ENCODE measurements around the gene LDB2. TPM values are rescaled to one million over a fixed set of nuclear protein-coding genes. Genes with fewer than 3 reads are reported as not detected.

The LDB2 gene
- total and polyA plus RNA-seq, 2 donors (not counting 3 experiments of a cell fraction or from before 2014, with no cell fraction given) = 127 to 223 TPM

DNA sequence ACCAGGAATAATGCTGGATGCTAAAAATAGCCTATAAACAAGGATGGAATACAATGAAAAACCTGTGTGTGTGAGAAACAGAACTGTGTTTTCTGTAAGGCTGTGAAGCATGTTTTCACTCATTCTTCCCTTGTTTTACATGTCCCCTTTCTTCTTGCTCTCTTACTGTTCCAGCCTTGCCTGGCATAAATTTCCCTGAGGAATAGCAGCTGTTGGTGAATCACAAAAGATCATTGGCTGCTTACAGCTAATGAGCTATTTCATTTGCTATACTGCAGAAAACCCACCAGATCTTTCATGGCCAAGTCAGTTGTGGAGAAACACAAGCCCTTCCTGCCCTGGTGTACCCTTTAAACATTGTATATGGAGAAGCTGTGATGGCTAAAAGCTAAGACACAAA is 91.1 kb downstream of the LDB2 start:
- POLR2A ChIA-PET = no interaction called here
- TF ChIP-seq, protein P1, sequence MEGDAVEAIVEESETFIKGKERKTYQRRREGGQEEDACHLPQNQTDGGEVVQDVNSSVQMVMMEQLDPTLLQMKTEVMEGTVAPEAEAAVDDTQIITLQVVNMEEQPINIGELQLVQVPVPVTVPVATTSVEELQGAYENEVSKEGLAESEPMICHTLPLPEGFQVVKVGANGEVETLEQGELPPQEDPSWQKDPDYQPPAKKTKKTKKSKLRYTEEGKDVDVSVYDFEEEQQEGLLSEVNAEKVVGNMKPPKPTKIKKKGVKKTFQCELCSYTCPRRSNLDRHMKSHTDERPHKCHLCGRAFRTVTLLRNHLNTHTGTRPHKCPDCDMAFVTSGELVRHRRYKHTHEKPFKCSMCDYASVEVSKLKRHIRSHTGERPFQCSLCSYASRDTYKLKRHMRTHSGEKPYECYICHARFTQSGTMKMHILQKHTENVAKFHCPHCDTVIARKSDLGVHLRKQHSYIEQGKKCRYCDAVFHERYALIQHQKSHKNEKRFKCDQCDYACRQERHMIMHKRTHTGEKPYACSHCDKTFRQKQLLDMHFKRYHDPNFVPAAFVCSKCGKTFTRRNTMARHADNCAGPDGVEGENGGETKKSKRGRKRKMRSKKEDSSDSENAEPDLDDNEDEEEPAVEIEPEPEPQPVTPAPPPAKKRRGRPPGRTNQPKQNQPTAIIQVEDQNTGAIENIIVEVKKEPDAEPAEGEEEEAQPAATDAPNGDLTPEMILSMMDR (IDR thresholded peaks at IDR 0.05; ENCODE audit: extremely low read depth in 1 of 2, insufficient read depth in 1 of 2, low read depth in 1 of 2, low read length in 2 of 2) = no peak
- no peak for TF ChIP-seq MYC (IDR thresholded peaks at IDR 0.05; ENCODE audit: low read depth, low read length)
- TF ChIP-seq EZH2 (IDR thresholded peaks at IDR 0.05; ENCODE audit: borderline replicate concordance, low read depth, low read length, severe bottlenecking) = no peak
- no peak for TF ChIP-seq FOS (IDR thresholded peaks at IDR 0.05; ENCODE audit: borderline replicate concordance, insufficient read depth, low read length)
- Histone ChIP-seq H3K4me2 (ENCODE audit: insufficient read depth, low read length) (no peak overlapping the region), H3K9ac (replicated peaks; ENCODE audit: extremely low read depth, insufficient read depth, low read length) (no peak overlapping the region), H3K9me1 (replicated peaks; ENCODE audit: control insufficient read depth, extremely low read depth, insufficient read depth, low read length) (no peaks in the 10 kb centered on the region), H2AFZ (ENCODE audit: low read depth, low read length) (no peak overlapping the region), H3K4me1 (ENCODE audit: control insufficient read depth, extremely low read depth, insufficient read depth, low read length) (peaks cover 5% of the 10 kb centered on the region), H3K9me3 (replicated peaks; ENCODE audit: control insufficient read depth, insufficient read depth, low read length) (no peaks in the 10 kb centered on the region), H3K27ac (ENCODE audit: insufficient read depth, low read depth, low read length) (no peak overlapping the region), H3K36me3 (ENCODE audit: control insufficient read depth in 2 of 2, extremely low read depth in 1 of 2, insufficient read depth in 2 of 2, low read length in 2 of 2) (peaks cover 0 to 13% of the 10 kb centered on the region in 2 experiments), H4K20me1 (replicated peaks; ENCODE audit: control insufficient read depth, extremely low read depth, insufficient read depth, low read length) (no peaks in the 10 kb centered on the region), H3K27me3 (ENCODE audit: control insufficient read depth in 2 of 2, insufficient read depth in 2 of 2, low read length in 2 of 2) (no peaks in the 10 kb centered on the region), H3K4me3 (replicated peaks in 1 of 3; ENCODE audit: insufficient read depth in 1 of 3, low read depth in 1 of 3, low read length in 3 of 3) (no peak overlapping the region), H3K79me2 (ENCODE audit: control insufficient read depth, insufficient read depth, low read length) (no peaks in the 10 kb centered on the region)
- no peak for DNase-seq (ENCODE audit: low read depth, low spot score)
- no peak for FAIRE-seq
- BruUV-seq (replicated peaks) = no TSS peak
- intact Hi-C loops (cut with micrococcal nuclease) = no loop called here
- CTCF ChIA-PET = interaction anchor here (1.2 to 3.2 kb wide), 5 partner anchors 9 to 516 kb away, joined by 3 to 10 read pairs (median 5); no protein-coding TSS in a partner anchor
- dilution Hi-C loops (cut with MboI; ENCODE audit: extremely low pct_ligation_motif_present, low sequenced_read_pairs) = no loop called here

DNA sequence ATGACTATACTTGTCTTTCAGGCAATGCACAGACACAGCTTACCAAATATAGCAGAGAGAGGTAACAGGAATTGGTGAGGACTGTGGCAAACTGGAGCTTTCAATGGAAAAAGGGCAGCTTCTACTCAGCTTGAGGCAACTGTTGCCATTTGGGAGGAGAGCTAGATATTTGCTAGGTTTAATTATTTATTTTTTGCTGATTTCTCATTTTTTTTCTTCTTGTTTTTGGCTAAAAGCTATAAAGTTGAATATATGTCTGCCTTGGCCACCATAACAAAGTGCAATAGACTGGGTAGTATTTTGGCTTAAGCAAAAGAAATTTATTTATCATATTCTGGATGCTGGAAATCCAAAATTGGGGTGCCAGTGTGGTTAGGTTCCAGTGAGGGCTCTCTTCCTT is 93.9 kb downstream of the LDB2 start:
- no peak overlapping the region for H2AFZ ChIP-seq (ENCODE audit: low read depth, low read length)
- no peak overlapping the region for H3K9ac ChIP-seq (replicated peaks; ENCODE audit: extremely low read depth, insufficient read depth, low read length)
- TF ChIP-seq, protein P2, sequence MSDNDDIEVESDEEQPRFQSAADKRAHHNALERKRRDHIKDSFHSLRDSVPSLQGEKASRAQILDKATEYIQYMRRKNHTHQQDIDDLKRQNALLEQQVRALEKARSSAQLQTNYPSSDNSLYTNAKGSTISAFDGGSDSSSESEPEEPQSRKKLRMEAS (IDR thresholded peaks at IDR 0.05; ENCODE audit: insufficient read depth, insufficient read length) = no peak
- TF ChIP-seq MYC (IDR thresholded peaks at IDR 0.05; ENCODE audit: low read depth, low read length) (no peak), EZH2 (IDR thresholded peaks at IDR 0.05; ENCODE audit: borderline replicate concordance, low read depth, low read length, severe bottlenecking) (no peak), FOS (IDR thresholded peaks at IDR 0.05; ENCODE audit: borderline replicate concordance, insufficient read depth, low read length) (no peak), JUN (IDR thresholded peaks at IDR 0.05; ENCODE audit: borderline replicate concordance, insufficient read depth, insufficient read length, low read depth) (no peak), POLR2A (IDR thresholded peaks at IDR 0.05; ENCODE audit: low read depth, low read length) (no peak), POLR2AphosphoS5 (IDR thresholded peaks at IDR 0.05; ENCODE audit: insufficient read depth, low read depth, low read length) (no peak), GATA2 (IDR thresholded peaks at IDR 0.05; ENCODE audit: insufficient read depth, insufficient read length, low read depth, low read length) (no peak)
- TF ChIP-seq, protein P1 (IDR thresholded peaks at IDR 0.05; ENCODE audit: extremely low read depth in 1 of 2, insufficient read depth in 1 of 2, low read depth in 1 of 2, low read length in 2 of 2) = no peak
- H3K36me3 ChIP-seq (ENCODE audit: control insufficient read depth in 2 of 2, extremely low read depth in 1 of 2, insufficient read depth in 2 of 2, low read length in 2 of 2) = peaks cover 0 to 15% of the 10 kb centered on the region in 2 experiments
- intact Hi-C loops (cut with micrococcal nuclease) (no loop called here), dilution Hi-C loops (cut with MboI; ENCODE audit: extremely low pct_ligation_motif_present, low sequenced_read_pairs) (no loop called here)
- no peak for FAIRE-seq
- no peaks in the 10 kb centered on the region for H3K9me1 ChIP-seq (replicated peaks; ENCODE audit: control insufficient read depth, extremely low read depth, insufficient read depth, low read length)
- H4K20me1 ChIP-seq (replicated peaks; ENCODE audit: control insufficient read depth, extremely low read depth, insufficient read depth, low read length) = no peaks in the 10 kb centered on the region
- H3K9me3 ChIP-seq (replicated peaks; ENCODE audit: control insufficient read depth, insufficient read depth, low read length) = no peaks in the 10 kb centered on the region
- no peak for DNase-seq (ENCODE audit: low read depth, low spot score)
- H3K27ac ChIP-seq (ENCODE audit: insufficient read depth, low read depth, low read length) = no peak overlapping the region
- no peak overlapping the region for H3K4me3 ChIP-seq (replicated peaks in 1 of 3; ENCODE audit: insufficient read depth in 1 of 3, low read depth in 1 of 3, low read length in 3 of 3)
- H3K79me2 ChIP-seq (ENCODE audit: control insufficient read depth, insufficient read depth, low read length) = no peaks in the 10 kb centered on the region
- CTCF ChIA-PET = no interaction called here
- no peak overlapping the region for H3K4me2 ChIP-seq (ENCODE audit: insufficient read depth, low read length)
- peaks cover 5% of the 10 kb centered on the region for H3K4me1 ChIP-seq (ENCODE audit: control insufficient read depth, extremely low read depth, insufficient read depth, low read length)
- POLR2A ChIA-PET = no interaction called here
- BruUV-seq (replicated peaks) = no TSS peak
- no peaks in the 10 kb centered on the region for H3K27me3 ChIP-seq (ENCODE audit: control insufficient read depth in 2 of 2, insufficient read depth in 2 of 2, low read length in 2 of 2)
